ENCODE measurements around the gene PANX2. TPM values are rescaled to one million over a fixed set of nuclear protein-coding genes. Genes with fewer than 3 reads are reported as not detected.

PANX2 gene
- total RNA-seq, 1 donor from 2014 or later, result 1.5 TPM

- H3K9me3 Mint-ChIP-seq (ENCODE audit: unreplicated experiment), result no peaks in the 10 kb centered on the region
- peaks cover 28% of the 10 kb centered on the region for H3K4me1 Mint-ChIP-seq (ENCODE audit: unreplicated experiment)
- H3K27ac Mint-ChIP-seq (ENCODE audit: unreplicated experiment), result peak overlapping the region; percentile 84
- DNase-seq (ENCODE audit: extremely low spot score, unreplicated experiment), result no peak
- no peaks in the 10 kb centered on the region for H3K27me3 Mint-ChIP-seq (ENCODE audit: unreplicated experiment)
- no peak for TF ChIP-seq CTCF (IDR thresholded peaks at IDR 0.05)
- H3K36me3 Mint-ChIP-seq (ENCODE audit: unreplicated experiment), result no peaks in the 10 kb centered on the region
- H3K4me3 Mint-ChIP-seq (ENCODE audit: unreplicated experiment), result peak overlapping the region; percentile 90
These were observed 16.4 kb downstream of the PANX2 start for GRCh38 chr22:50186761-50187523.

GRCh38 chr22:50188356-50188755 lies 17.8 kb downstream of the PANX2 start:
- Mint-ChIP-seq H3K9me3 (ENCODE audit: unreplicated experiment) (no peaks in the 10 kb centered on the region), H3K36me3 (ENCODE audit: unreplicated experiment) (no peaks in the 10 kb centered on the region), H3K4me3 (ENCODE audit: unreplicated experiment) (no peak overlapping the region), H3K27ac (ENCODE audit: unreplicated experiment) (no peak overlapping the region), H3K27me3 (ENCODE audit: unreplicated experiment) (no peaks in the 10 kb centered on the region), H3K4me1 (ENCODE audit: unreplicated experiment) (peaks cover 30% of the 10 kb centered on the region)
- no peak for DNase-seq (ENCODE audit: extremely low spot score, unreplicated experiment)
- no peak for TF ChIP-seq CTCF (IDR thresholded peaks at IDR 0.05)

GRCh38 chr22:50189184-50189848 lies 18.8 kb downstream of the PANX2 start:
- no peak for DNase-seq (ENCODE audit: extremely low spot score, unreplicated experiment)
- H3K27me3 Mint-ChIP-seq (ENCODE audit: unreplicated experiment), result no peaks in the 10 kb centered on the region
- no peaks in the 10 kb centered on the region for H3K36me3 Mint-ChIP-seq (ENCODE audit: unreplicated experiment)
- H3K4me3 Mint-ChIP-seq (ENCODE audit: unreplicated experiment), result no peak overlapping the region
- peaks cover 27% of the 10 kb centered on the region for H3K4me1 Mint-ChIP-seq (ENCODE audit: unreplicated experiment)
- no peak overlapping the region for H3K27ac Mint-ChIP-seq (ENCODE audit: unreplicated experiment)
- TF ChIP-seq CTCF (IDR thresholded peaks at IDR 0.05), result no peak
- no peaks in the 10 kb centered on the region for H3K9me3 Mint-ChIP-seq (ENCODE audit: unreplicated experiment)

- no peak for TF ChIP-seq CTCF (IDR thresholded peaks at IDR 0.05)
- Mint-ChIP-seq H3K9me3 (ENCODE audit: unreplicated experiment) (no peaks in the 10 kb centered on the region), H3K4me3 (ENCODE audit: unreplicated experiment) (no peak overlapping the region), H3K27me3 (ENCODE audit: unreplicated experiment) (no peaks in the 10 kb centered on the region), H3K27ac (ENCODE audit: unreplicated experiment) (peak overlapping the region; percentile 64), H3K36me3 (ENCODE audit: unreplicated experiment) (no peaks in the 10 kb centered on the region), H3K4me1 (ENCODE audit: unreplicated experiment) (peaks cover 24% of the 10 kb centered on the region)
- no peak for DNase-seq (ENCODE audit: extremely low spot score, unreplicated experiment)
These were observed 19.3 kb downstream of the PANX2 start for GRCh38 chr22:50189849-50190181.

- no peaks in the 10 kb centered on the region for H3K9me3 Mint-ChIP-seq (ENCODE audit: unreplicated experiment)
- no peak overlapping the region for H3K27ac Mint-ChIP-seq (ENCODE audit: unreplicated experiment)
- H3K4me1 Mint-ChIP-seq (ENCODE audit: unreplicated experiment), result peaks cover 24% of the 10 kb centered on the region
- no peak for DNase-seq (ENCODE audit: extremely low spot score, unreplicated experiment)
- no peaks in the 10 kb centered on the region for H3K36me3 Mint-ChIP-seq (ENCODE audit: unreplicated experiment)
- TF ChIP-seq CTCF (IDR thresholded peaks at IDR 0.05), result no peak
- H3K4me3 Mint-ChIP-seq (ENCODE audit: unreplicated experiment), result no peak overlapping the region
- H3K27me3 Mint-ChIP-seq (ENCODE audit: unreplicated experiment), result no peaks in the 10 kb centered on the region
These were observed 19.8 kb downstream of the PANX2 start for GRCh38 chr22:50190182-50190940.
